GM19023 (cell line): Measurements from ENCODE around the gene PLXND1.

Experiments used
- ATAC-seq: cut with Tn5 transposase; IDR thresholded peaks from one replicate; pipeline ENCODE4 v1.9.1; 2021; ENCODE audit warnings: mild to moderate bottlenecking, moderate library complexity; ENCODE audit not compliant: unreplicated experiment

The PLXND1 gene

DNA sequence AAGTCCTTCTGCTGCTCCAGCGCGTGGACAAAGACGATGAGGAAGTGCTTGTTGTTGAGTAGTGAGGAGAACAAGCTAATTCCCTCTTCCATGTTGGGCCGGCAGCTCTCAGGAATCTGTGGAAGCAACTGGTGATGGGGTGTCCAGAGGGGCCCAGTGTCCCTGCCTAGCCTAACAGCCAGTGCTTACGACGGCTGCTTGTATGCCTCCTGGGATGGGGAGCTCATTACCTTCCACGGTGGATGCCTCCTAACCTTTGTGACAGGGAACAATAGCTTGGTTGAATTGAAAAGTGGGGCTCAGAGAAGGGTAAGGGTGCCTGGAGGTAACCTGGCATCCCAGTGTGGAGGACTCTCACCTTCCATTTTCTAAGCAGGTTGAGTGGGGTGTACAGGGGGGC is 40.6 kb downstream of the PLXND1 start:
- no peak for ATAC-seq

GRCh38 chr3:129564981-129565644 is 41.4 kb downstream of the PLXND1 start:
- no peak for ATAC-seq

GRCh38 chr3:129563850-129564535 is 42.5 kb downstream of the PLXND1 start:
- ATAC-seq: no peak

GRCh38 chr3:129563332-129563731 is 43.1 kb downstream of the PLXND1 start:
- no peak for ATAC-seq

DNA sequence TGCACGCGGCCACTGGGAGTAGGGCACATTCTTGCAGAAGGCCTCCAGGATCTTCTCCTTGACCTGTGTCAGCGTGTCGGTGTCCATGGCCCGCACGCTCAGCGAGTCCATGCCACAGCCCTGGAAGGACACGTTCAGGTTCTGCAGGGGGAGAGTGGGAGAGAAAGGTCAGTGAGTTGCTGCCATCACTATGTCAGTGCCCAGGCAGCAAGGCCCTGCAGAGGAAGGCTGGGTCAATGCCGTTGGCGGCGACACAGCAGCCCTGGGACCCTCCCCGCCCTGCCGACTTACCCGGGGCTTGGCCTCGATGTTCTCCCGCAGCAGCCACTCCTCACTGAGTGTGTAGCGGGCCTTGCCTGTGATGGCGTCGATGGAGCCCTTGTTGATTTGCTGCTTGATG is 43.7 kb downstream of the PLXND1 start:
- no peak for ATAC-seq

DNA sequence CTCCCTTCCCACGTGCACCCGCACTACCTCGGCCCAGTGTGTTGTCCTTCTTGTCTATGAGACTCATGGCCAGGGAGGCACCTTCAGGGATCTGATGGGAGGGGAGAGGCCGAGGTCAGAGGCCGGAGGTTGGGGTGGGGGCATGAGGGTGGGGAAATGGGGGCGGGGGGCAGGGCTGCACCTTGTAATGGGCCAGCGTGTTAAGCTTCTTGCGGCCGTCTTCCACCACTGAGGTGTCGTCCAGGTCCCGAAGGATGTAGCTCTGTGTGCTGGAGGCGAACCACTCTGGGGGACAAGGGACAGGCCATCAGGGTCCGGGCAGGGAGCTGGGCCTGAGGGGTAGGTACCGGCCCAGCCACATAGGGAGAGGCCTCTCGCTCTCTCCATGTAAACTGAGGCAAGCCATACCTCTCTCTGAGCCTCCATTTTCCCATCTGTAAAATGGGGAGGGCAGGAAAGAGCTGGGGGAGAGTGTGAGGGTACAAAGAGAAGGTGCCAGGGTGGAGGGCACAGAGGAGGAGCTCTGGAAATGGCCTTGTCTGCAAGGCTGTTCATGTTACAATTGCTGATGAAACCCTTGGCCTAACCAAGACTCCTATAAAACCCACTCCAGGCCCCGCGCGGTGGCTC is 44.7 kb downstream of the PLXND1 start:
- no peak for ATAC-seq

DNA sequence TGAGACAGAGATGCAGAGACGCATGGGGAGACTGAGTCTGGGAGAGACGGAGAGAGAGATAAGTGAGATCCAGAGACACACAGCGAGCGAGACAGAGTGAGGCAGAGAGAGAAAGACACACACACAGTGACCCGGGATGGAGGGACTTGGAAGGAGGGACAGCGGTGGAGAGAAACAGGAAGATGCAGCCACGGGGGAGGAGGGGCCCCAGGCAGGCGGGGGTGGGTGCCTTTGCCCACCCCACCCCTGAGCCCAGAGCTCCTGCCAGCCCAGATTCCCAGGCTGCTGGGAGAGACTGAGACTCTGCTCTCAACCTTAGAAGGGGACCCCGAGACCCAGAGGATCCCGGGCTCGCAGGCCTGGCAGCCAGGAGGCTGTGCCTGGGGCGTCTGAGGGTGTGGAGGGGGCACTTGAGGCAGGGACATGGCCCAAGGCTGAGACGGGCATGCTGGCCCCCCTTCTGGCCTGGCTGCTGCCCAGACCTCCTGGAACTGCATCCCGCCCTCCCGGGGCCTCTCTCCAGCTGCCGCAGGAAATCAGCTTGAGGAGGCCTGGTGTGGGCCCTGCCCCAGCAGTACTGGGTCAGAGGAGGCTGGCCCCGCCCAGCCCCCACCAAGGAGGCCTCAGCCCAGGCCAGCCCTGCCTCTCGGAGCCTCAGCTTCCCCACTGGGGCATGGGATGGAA is 45.4 kb downstream of the PLXND1 start:
- no peak for ATAC-seq

DNA sequence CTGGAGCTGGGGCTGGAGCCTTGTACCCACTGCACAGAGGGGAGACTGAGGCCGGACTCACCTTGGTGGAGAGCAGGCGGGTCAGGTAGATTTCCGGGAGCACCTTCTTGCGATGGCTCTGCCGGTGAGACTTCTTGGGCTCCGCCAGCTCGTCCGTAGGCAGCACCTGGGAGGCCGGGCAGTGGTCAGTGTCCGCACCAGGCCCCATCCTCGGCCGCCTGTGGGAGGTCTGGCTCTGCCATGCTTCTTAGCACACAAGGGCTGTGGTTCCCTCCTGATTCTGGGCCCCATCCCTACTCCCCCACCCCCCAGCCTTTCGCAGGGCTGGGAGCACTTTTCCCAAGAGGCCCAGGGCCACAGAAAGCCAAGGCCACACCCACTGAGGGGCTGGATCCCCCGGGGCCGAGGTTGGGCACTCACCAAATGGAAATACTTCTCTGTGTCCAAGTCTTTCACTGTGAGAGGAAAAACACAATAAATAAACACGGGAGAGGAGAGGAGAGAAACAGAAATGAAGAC is 46.1 kb downstream of the PLXND1 start:
- ATAC-seq: no peak

DNA sequence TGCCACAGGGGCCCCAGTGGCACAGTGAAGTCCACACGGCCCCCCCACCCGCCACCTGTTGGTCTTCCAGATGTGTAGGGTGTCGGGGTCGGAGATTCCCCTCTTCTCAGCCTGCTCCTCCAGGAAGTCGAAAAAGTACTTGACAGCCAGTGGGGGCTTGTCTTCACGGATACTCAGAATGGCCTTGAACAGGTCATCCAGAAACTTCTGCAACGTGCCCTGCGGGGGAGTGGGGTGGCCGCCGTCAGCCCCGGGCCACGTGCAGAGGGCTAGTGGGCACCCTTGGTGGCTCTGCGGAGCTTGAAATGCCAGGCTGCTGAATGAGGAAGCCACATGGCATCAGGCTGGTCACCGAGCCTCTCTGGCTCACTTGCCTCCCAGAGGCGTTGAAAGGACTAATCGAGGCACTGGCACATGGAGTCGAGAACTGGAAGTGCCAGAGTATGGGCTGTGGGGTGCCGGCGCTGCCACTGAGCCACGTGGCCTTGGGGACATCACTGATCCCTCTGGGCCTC is 46.9 kb downstream of the PLXND1 start:
- ATAC-seq: no peak

DNA sequence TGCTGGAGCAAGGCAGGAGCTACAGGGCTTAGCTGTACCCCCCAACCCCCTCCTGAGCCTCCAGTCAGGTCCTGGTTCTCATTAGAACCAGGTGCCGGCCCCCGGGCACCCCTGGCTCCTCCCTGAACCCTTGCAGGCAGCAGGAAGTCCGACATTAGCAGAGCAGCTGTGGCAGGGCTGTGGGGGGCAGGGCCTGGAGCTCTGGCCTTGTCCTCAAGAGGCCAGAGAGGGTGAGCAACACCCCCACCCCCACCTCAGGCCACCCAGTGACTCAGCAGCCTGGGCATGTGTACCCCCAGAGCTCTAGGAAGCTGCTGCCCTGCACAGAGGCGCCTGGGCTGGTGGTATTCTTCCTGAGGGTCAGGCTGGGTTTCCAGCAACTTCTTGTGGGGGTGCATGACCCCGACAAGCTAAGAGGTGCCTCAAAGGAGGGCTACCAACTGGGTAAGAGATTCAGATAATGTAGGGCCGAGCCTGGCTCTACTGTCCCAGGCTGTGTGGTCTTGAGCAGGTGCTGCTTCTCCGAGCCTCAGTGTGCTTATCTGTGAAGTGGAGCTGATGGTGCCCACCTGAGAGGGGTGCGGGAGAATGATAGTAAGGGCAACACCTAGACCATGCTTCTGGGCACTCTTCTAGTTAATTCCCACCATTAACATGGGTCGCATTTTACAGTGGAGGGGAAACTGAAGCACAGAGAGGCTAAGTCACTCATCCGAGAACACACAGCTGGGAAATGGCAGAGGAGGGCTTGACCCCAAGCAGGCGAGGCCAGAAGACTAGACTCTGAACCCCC is 47.5 kb downstream of the PLXND1 start:
- no peak for ATAC-seq

DNA sequence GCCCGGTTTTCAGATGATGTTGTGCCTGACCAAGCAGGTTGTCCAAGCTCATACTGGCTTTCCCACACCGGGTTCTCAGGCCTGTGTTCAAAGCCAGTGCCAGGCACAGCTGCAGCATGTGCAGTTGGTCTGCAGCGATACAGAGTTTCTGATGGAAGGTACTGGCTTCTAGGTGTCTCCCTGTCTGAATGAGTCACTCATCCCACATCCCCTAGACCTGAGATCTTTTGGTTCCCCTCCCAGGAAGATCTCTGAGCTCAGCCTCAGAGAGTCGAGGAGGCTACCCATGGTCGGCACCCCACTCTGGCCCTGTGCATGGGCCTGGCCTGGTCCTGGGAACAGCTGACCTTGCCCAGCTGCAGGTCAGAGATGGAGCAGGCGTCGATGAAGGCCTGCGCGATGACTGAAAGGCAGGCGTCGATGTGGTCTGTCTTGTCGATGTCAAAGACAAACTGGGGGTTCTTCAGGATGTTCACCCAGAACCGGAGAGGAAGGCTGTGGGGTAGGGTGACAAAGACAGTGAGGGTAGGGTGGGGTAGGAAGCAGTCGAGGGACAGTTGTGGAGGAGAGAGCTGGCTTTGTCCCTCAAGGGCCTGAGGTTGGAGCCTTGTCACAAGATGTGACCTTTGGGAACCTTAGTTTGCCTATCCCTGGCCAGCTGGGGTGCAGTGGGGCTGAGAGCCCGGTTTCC is 48.2 kb downstream of the PLXND1 start:
- no peak for ATAC-seq

DNA sequence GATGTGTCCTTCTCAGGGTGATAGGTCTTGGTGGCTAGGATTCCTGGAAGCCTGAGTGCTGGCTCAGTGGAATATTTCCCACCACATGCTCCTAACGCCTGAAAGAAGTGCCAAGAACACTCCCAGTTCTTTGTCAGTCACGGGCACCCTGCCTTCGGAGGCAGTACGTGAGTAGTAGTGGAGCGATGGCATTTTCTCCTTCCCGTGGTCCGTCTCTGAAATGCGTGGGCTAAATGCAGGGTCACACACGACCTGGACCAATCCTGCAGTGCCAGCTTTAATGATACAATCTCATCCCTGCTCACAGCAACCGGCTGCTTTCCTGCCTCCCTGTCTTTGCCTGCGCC is 49.0 kb downstream of the PLXND1 start:
- no peak for ATAC-seq

- ATAC-seq: no peak
These were observed 49.5 kb downstream of the PLXND1 start for GRCh38 chr3:129556890-129557547.

DNA sequence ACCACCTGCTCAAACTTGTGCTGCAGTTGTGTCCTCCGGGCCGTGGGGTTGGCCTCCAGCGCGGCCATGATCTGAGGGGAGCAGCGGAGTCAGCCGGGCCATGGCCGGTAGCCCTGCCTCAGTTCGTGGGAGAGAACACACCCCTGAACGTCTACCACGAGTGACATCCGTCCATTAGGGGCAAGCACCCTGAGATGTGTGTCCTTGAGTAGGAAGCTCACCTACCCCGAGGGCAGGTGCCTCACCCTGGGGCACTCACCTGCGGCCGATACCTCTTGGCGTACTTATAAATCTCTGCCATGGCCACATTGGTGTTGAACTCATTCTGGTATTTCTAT is 50.1 kb downstream of the PLXND1 start:
- ATAC-seq: no peak

DNA sequence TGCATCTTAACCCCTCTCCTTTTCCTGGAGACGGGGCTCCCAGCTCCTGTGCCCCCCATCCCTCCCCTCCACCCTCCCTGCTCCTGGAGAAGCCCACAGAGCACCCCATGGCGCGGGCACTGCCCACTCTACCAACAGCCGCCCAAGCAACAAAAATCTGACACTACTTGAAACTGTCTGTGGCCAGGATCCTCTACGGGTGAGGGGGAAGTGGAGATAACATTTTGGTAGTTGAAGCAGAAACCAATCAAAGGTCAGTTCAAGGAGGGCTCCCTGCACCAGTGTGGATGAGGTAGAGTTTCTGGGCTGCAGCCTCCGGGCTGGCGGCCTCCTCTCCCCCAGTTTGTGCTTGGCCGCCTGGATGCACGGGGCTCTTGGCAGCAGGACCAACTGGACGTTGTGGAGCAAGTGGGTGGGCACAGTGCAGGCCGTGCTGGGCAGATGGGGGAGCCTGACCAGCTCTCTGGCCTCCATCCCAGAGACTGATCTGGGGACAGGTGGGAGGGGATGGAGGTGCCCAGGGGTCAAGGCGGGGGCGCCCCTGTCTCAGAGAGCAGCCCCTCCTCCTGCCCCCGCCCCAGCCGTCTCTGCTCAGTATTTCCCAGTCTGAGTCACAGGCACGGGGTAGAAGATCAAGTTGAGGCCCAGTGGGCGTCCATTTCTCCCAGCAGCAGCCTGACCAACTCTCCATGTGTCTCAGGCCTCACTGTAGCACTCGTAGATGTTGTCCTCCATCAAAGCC is 50.7 kb downstream of the PLXND1 start:
- ATAC-seq: no peak

DNA sequence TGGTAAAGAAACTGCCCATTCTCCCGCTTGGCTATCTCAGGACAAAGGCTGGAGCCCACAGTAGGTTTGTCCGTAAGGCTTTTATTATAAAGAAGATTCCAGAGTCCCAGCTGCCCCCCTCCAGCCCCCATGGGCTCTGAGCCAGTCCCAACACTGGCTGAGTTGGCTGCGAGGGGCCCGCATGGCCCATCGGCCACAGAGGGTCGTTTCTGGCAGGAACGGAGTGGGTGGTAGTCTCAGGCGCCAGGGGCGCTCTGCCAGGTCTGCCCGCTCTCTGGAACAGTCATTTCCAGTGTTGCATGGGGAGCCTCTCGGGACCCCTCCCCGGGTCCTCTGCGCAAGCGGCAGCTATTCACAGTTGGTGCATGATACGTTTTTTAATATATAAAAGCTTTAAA is 51.3 kb downstream of the PLXND1 start:
- no peak for ATAC-seq

- ATAC-seq: no peak
These were observed 51.9 kb downstream of the PLXND1 start for GRCh38 chr3:129554356-129555152.

GRCh38 chr3:129553719-129554118 is 52.8 kb downstream of the PLXND1 start:
- no peak for ATAC-seq
